Activated naive CD4-positive, alpha-beta T cell treated with anti-CD3 and anti-CD28 coated beads, Interleukin-2, amount 50 U/mL, for 24 hours (primary cell): ENCODE measurements around the gene GALNT17.

Source experiments
- H3K27ac Mint-ChIP-seq: one replicate; pipeline ENCODE4 v1.8.0; 2021; ENCODE audit warnings: mild to moderate bottlenecking, mixed read lengths
- H3K27me3 Mint-ChIP-seq: one replicate; pipeline ENCODE4 v1.8.0; 2021; ENCODE audit warnings: mixed read lengths
- H3K36me3 Mint-ChIP-seq: one replicate; pipeline ENCODE4 v1.8.0; 2021; ENCODE audit warnings: mixed read lengths
- H3K4me1 Mint-ChIP-seq: one replicate; pipeline ENCODE4 v1.8.0; 2021; ENCODE audit warnings: mixed read lengths
- H3K4me3 Mint-ChIP-seq: one replicate; pipeline ENCODE4 v1.8.0; 2021; ENCODE audit warnings: mild to moderate bottlenecking, mixed read lengths
- H3K9me3 Mint-ChIP-seq: one replicate; pipeline ENCODE4 v1.8.0; 2021; ENCODE audit warnings: mixed read lengths

Gene GALNT17

GRCh38 chr7:71479231-71479630 is 347.3 kb downstream of the GALNT17 start:
- H3K9me3 Mint-ChIP-seq = no peaks in the 10 kb centered on the region
- no peaks in the 10 kb centered on the region for H3K36me3 Mint-ChIP-seq
- no peaks in the 10 kb centered on the region for H3K27me3 Mint-ChIP-seq
- H3K4me3 Mint-ChIP-seq = no peak overlapping the region
- H3K27ac Mint-ChIP-seq = no peak overlapping the region
- no peaks in the 10 kb centered on the region for H3K4me1 Mint-ChIP-seq

- H3K36me3 Mint-ChIP-seq = no peaks in the 10 kb centered on the region
- no peaks in the 10 kb centered on the region for H3K9me3 Mint-ChIP-seq
- no peaks in the 10 kb centered on the region for H3K27me3 Mint-ChIP-seq
- H3K4me1 Mint-ChIP-seq = no peaks in the 10 kb centered on the region
- H3K4me3 Mint-ChIP-seq = no peak overlapping the region
- no peak overlapping the region for H3K27ac Mint-ChIP-seq
Observed at GRCh38 chr7:71480791-71481190, 348.8 kb downstream of the GALNT17 start.

DNA sequence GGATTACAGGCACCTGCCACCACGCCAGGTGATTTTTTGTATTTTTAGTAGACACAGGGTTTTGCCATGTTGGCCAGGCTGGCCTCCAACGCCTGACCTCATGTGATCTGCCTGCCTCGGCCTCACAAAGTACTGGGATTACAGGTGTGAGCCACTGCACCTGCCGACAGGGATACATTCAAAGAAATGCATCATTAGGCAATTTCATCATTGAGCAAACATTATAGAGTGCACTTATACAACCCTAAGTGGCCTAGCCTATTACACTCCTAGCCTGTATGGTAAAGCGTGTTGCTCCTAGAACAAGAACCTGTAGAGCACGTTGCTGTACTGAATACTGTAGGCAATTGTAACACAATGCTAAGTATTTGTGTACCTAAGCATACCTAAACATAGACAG is 350.3 kb downstream of the GALNT17 start:
- no peaks in the 10 kb centered on the region for H3K36me3 Mint-ChIP-seq
- H3K27me3 Mint-ChIP-seq = no peaks in the 10 kb centered on the region
- no peak overlapping the region for H3K4me3 Mint-ChIP-seq
- H3K9me3 Mint-ChIP-seq = peaks cover 5% of the 10 kb centered on the region
- no peak overlapping the region for H3K27ac Mint-ChIP-seq
- H3K4me1 Mint-ChIP-seq = no peaks in the 10 kb centered on the region

DNA sequence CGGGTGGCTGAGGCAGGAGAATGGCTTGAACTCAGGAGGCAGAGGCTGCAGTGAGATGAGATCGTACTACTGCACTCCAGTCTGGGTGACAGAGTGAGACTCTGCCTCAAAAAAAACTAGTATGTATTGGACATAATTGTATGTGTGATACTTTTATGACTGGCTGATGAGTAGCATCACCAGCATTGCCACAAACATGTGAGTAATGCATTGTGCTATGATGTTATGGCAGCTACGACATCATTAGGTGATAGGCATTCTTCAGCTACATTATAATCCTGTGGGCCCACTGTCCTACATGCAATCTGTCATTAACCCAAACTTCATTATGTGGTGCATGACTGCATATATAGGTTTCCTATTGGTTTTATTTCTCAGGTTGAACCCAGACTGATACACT is 352.4 kb downstream of the GALNT17 start:
- Mint-ChIP-seq H3K27ac (no peak overlapping the region), H3K4me1 (no peaks in the 10 kb centered on the region), H3K9me3 (peaks cover 5% of the 10 kb centered on the region), H3K36me3 (no peaks in the 10 kb centered on the region), H3K27me3 (no peaks in the 10 kb centered on the region), H3K4me3 (no peak overlapping the region)

DNA sequence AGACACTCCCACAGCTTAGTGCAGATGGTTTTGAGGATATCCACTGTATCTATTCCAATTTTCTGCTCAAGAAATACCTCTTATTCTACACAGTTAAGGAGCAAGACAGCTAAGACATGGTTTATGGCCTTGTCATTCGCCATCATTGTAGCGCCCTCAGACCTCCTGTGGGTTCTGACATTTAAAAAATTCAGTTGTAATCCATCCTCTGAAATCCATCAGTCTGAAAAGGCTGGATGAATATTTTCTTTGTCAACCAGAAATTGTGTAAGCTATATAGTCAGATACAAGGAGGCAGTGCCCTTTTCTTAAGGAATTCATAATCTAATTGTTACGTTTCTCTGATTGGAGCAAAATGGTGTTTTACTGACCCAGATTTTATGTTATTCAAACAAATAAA is 353.6 kb downstream of the GALNT17 start:
- H3K9me3 Mint-ChIP-seq = peaks cover 5% of the 10 kb centered on the region
- no peaks in the 10 kb centered on the region for H3K36me3 Mint-ChIP-seq
- no peak overlapping the region for H3K27ac Mint-ChIP-seq
- no peaks in the 10 kb centered on the region for H3K4me1 Mint-ChIP-seq
- no peak overlapping the region for H3K4me3 Mint-ChIP-seq
- no peaks in the 10 kb centered on the region for H3K27me3 Mint-ChIP-seq

GRCh38 chr7:71486414-71486813 is 354.5 kb downstream of the GALNT17 start:
- Mint-ChIP-seq H3K36me3 (no peaks in the 10 kb centered on the region), H3K9me3 (peaks cover 5% of the 10 kb centered on the region), H3K4me1 (no peaks in the 10 kb centered on the region), H3K27ac (no peak overlapping the region), H3K27me3 (no peaks in the 10 kb centered on the region), H3K4me3 (no peak overlapping the region)

DNA sequence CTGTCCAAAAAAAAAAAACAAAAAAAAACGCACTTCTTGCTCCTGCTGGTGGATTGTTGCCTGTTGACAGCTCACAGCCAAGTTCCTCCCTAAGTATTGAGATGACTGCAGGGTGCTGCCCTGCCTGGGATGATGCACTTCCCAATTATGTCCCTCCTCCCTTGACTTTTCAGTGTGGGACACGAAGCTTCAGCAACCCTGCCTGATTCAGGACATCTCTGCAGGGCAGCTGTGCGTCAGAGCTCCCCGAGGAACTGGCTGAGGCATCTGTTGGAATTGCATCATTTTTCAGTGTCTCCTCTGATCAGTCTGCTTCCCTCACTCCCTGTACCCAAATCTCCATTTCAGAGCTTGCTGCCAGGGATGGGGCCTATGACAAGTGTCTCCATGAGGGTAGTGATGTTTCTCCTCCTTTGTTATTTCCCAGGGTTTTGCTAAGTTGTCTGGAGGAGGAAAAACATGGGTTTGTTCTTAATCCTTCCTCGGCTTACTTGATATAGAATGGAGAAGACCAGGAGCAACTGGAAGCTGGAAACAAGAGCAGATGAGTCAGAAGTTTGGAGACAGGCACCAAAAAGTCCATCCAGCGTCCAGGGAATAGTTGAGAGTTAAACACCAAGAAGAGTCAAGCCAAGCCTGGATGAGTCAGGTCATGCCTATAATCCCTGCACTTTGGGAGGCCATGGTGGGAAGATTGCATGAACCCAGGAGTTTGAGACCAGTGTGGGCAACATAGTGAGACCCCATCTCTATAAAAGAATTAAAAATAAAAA is 355.1 kb downstream of the GALNT17 start:
- H3K36me3 Mint-ChIP-seq = no peaks in the 10 kb centered on the region
- no peaks in the 10 kb centered on the region for H3K27me3 Mint-ChIP-seq
- H3K4me1 Mint-ChIP-seq = no peaks in the 10 kb centered on the region
- H3K27ac Mint-ChIP-seq = no peak overlapping the region
- H3K4me3 Mint-ChIP-seq = no peak overlapping the region
- H3K9me3 Mint-ChIP-seq = peaks cover 5% of the 10 kb centered on the region

DNA sequence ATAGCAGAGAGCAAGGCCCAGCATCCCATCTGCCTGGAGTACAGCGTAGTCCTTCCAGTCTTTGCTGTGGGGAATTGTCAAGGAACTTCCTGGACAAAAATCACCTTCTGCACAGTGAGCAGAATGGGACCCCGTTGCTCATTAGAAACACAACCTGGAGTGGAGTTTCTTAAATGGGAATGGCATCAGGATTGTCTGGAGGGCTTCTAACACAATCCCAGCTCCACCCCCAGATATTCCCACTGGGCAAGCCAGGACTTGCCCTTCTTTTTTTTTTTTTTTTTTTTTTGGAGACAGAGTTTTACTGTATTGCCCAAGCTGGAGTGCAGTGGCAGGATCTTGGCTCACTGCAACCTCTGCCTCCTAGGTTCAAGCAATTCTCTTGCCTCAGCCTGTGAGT is 356.4 kb downstream of the GALNT17 start:
- H3K4me1 Mint-ChIP-seq = no peaks in the 10 kb centered on the region
- H3K27ac Mint-ChIP-seq = no peak overlapping the region
- no peak overlapping the region for H3K4me3 Mint-ChIP-seq
- no peaks in the 10 kb centered on the region for H3K36me3 Mint-ChIP-seq
- peaks cover 5% of the 10 kb centered on the region for H3K9me3 Mint-ChIP-seq
- H3K27me3 Mint-ChIP-seq = no peaks in the 10 kb centered on the region

DNA sequence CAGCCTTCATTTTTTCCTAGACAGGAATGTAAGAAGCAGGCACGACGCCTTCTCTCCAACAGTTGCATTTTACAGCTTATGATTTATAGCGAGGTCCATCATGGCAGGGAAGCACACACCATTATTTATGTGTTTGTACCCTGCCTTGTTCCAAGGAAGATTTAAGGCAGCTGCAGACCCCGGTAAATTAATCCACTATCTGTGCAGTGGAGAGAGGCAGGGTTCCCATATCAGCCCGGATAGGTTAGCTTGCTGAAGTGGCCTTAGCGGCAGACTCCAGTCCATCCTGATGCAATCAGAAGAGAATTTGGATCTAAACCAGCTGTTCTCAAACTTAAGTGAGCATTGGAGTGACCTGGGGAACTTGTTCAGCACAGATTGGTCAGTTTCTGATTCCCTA is 359.4 kb downstream of the GALNT17 start:
- no peaks in the 10 kb centered on the region for H3K27me3 Mint-ChIP-seq
- H3K36me3 Mint-ChIP-seq = no peaks in the 10 kb centered on the region
- no peak overlapping the region for H3K27ac Mint-ChIP-seq
- no peaks in the 10 kb centered on the region for H3K4me1 Mint-ChIP-seq
- no peak overlapping the region for H3K4me3 Mint-ChIP-seq
- H3K9me3 Mint-ChIP-seq = peaks cover 5% of the 10 kb centered on the region

GRCh38 chr7:71495828-71496227 is 363.9 kb downstream of the GALNT17 start:
- Mint-ChIP-seq H3K36me3 (no peaks in the 10 kb centered on the region), H3K27ac (no peak overlapping the region), H3K9me3 (peaks cover 8% of the 10 kb centered on the region), H3K27me3 (no peaks in the 10 kb centered on the region), H3K4me1 (no peaks in the 10 kb centered on the region), H3K4me3 (no peak overlapping the region)

- H3K9me3 Mint-ChIP-seq = peaks cover 8% of the 10 kb centered on the region
Observed at GRCh38 chr7:71497256-71497946, 365.5 kb downstream of the GALNT17 start.

GRCh38 chr7:71498381-71498780 is 366.4 kb downstream of the GALNT17 start:
- H3K4me1 Mint-ChIP-seq = no peaks in the 10 kb centered on the region
- no peaks in the 10 kb centered on the region for H3K36me3 Mint-ChIP-seq
- no peak overlapping the region for H3K27ac Mint-ChIP-seq
- no peak overlapping the region for H3K4me3 Mint-ChIP-seq
- no peaks in the 10 kb centered on the region for H3K27me3 Mint-ChIP-seq
- H3K9me3 Mint-ChIP-seq = peaks cover 13% of the 10 kb centered on the region

More at GRCh38 chr7:71497256-71497946, 365.5 kb downstream of the GALNT17 start:
- no peaks in the 10 kb centered on the region for H3K36me3 Mint-ChIP-seq
- no peaks in the 10 kb centered on the region for H3K4me1 Mint-ChIP-seq
- H3K4me3 Mint-ChIP-seq = no peak overlapping the region
- H3K27ac Mint-ChIP-seq = no peak overlapping the region
- H3K27me3 Mint-ChIP-seq = no peaks in the 10 kb centered on the region

GRCh38 chr7:71504697-71505441 is 372.9 kb downstream of the GALNT17 start:
- Mint-ChIP-seq H3K9me3 (peaks cover 13% of the 10 kb centered on the region), H3K36me3 (no peaks in the 10 kb centered on the region), H3K27ac (no peak overlapping the region), H3K4me3 (no peak overlapping the region), H3K27me3 (peaks cover 1% of the 10 kb centered on the region), H3K4me1 (no peaks in the 10 kb centered on the region)

DNA sequence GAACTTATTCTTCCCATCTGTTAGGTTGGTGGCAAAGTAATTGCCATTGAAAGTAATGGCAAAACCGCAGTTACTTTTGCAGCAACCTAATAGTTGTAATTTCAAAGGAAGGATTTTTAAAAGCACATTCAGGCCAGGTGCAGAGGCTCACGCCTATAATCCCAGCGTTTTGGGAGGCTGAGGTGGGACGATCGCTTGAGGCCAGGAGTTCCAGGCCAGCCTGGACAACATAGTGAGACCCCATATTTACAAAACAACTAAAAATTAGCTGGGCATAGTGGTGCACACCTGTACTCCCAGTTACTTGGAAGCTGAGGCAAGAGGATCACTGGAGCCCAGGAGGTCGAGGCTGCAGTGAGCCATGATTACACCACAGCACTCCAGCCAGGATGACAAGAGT is 374.9 kb downstream of the GALNT17 start:
- H3K27me3 Mint-ChIP-seq = peaks cover 1% of the 10 kb centered on the region
- no peak overlapping the region for H3K4me3 Mint-ChIP-seq
- H3K36me3 Mint-ChIP-seq = no peaks in the 10 kb centered on the region
- no peaks in the 10 kb centered on the region for H3K4me1 Mint-ChIP-seq
- H3K27ac Mint-ChIP-seq = no peak overlapping the region
- H3K9me3 Mint-ChIP-seq = peaks cover 5% of the 10 kb centered on the region

DNA sequence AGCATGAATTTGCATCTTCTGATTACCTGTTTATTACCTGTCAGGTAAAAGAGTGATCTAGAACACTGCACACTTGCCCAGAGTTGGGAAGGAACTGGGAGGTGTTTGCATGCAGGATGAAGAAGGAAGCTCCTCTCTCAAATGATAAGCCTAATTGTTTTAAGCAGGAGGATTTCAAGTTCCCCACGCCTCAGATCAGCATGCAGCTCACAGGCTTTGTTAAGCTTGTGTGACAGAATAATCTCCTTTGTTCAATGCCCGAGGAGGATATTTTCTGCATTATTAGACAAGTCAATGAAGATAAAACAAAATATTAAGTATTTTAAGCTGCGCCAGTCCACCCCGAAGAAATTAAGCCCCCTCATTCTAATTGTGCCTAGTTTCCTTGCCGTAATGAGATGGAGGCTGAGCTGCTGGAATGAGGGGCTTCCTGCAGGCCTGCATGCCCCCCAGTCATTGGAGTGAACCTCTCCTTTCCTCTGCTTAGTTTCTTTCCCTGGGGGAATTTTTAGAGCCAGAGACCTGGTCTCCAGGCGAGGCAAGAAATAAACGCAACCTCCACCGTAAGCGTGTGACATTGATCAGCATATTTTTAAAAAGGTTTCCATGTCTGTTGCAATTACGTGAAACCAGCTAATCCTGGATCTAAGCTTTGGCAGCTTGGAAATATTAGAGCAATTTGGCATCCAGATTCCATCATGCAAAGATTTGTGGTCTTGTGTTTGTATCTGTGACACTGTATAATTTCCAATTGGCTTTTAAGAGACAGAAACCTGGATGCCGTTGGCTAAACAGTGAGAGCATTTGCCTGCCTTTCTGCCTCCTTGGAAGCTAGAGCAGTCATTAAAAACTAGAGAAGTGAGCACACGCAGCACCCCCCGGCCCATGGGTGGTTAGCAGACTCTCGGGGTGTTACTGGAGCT is 376.0 kb downstream of the GALNT17 start:
- no peak overlapping the region for H3K4me3 Mint-ChIP-seq
- no peaks in the 10 kb centered on the region for H3K4me1 Mint-ChIP-seq
- H3K27me3 Mint-ChIP-seq = peaks cover 1% of the 10 kb centered on the region

More for the DNA sequence above, 376.0 kb downstream of the GALNT17 start:
- peaks cover 3% of the 10 kb centered on the region for H3K9me3 Mint-ChIP-seq
- no peaks in the 10 kb centered on the region for H3K36me3 Mint-ChIP-seq
- H3K27ac Mint-ChIP-seq = no peak overlapping the region
